K562 (cell line): Measurements from ENCODE around the gene PLCL1. TPM values are rescaled to one million over a fixed set of nuclear protein-coding genes. Genes with fewer than 3 reads are reported as not detected.

Experiments
- ATAC-seq: fragments of 200-7000 bp; cut with Tn5 transposase; 3 replicates; pipeline ENCODE4 v1.9.1; 2020; ENCODE audit warnings: moderate library complexity
- BruUV-seq: library from RNA; stranded (reverse); fragments of 400-500 nt; replicated peaks from 2 replicates; lab custom pipeline; 2021; lab: Mats Ljungman, UMichigan
- CTCF ChIA-PET: fragments of 300-600 bp; formaldehyde crosslinking; extraction: SDS; loops from one replicate; lab custom pipeline; 2021; ENCODE audit warnings: low intra/inter-chr PET ratio; lab: Yijun Ruan, JAX
- POLR2A ChIA-PET: fragments of 300-600, 350-650 bp; sonication (Branson Sonifier 250); formaldehyde crosslinking; extraction: SDS; loops from one replicate; lab custom pipeline; 2021; ENCODE audit warnings: antibody characterized with exemption, inconsistent platforms; lab: Yijun Ruan, JAX
- DNase-seq, 4 experiments: peaks; one replicate each; pipeline versions ENCODE4 v3.0.0 to v3.0.0-alpha.2; 2011 to 2018; ENCODE audit warnings: low spot score in 3 of 4, mixed read lengths in 3 of 4; ENCODE audit errors: extremely low read depth in 1 of 4
- FAIRE-seq: peaks from 2 replicates; lab custom pipeline; 2011; peaks lifted over from hg19 to GRCh38; lab: Jason Lieb, UNC
- H2AFZ ChIP-seq: 2 replicates; pipeline ENCODE4 v1.6.0; 2011; ENCODE audit warnings: low read depth, low read length, control low read depth, inconsistent platforms
- H3K27ac ChIP-seq: fragments of 200-600 bp; 3 replicates; pipeline ENCODE4 v1.8.0; 2011; ENCODE audit warnings: low read depth, mild to moderate bottlenecking, control low read depth, inconsistent platforms, low read length, moderate library complexity, mixed read lengths; ENCODE audit errors: extremely low read depth
- H3K27me3 ChIP-seq, 2 experiments: fragments of 300-600 bp in 1 of 2; 2 replicates in 1 of 2; 3 replicates in 1 of 2; pipeline versions ENCODE4 v1.6.0 to v1.8.0; 2011; ENCODE audit warnings: inconsistent platforms in 2 of 2, low read length in 2 of 2, mild to moderate bottlenecking in 1 of 2, mixed read lengths in 1 of 2, moderate library complexity in 1 of 2; ENCODE audit not compliant: control insufficient read depth in 2 of 2, insufficient read depth in 2 of 2
- H3K36me3 ChIP-seq: fragments of 300-600 bp; 3 replicates; pipeline ENCODE4 v1.8.0; 2011; ENCODE audit warnings: mild to moderate bottlenecking, low read length, inconsistent platforms; ENCODE audit not compliant: control insufficient read depth, insufficient read depth
- H3K4me1 ChIP-seq, 2 experiments: fragments of 200-600 bp in 1 of 2; replicated peaks in 1 of 2; 2 replicates in 1 of 2; 3 replicates in 1 of 2; pipeline versions ENCODE4 v1.5.1 to v1.8.0; 2011; ENCODE audit warnings: inconsistent platforms in 2 of 2, low read length in 2 of 2, mild to moderate bottlenecking in 1 of 2, mixed read lengths in 1 of 2, moderate library complexity in 1 of 2; ENCODE audit not compliant: control insufficient read depth in 2 of 2, insufficient read depth in 2 of 2
- H3K4me2 ChIP-seq: 2 replicates; pipeline ENCODE4 v1.6.1; 2011; ENCODE audit warnings: low read length, control low read depth, inconsistent platforms, mixed read lengths; ENCODE audit not compliant: insufficient read depth
- H3K4me3 ChIP-seq: fragments of 200-600 bp; sonication (generic), shearing (Covaris generic); 2 replicates; pipeline ENCODE4 v1.5.1; 2016; ENCODE audit warnings: control low read depth, inconsistent platforms
- H3K79me2 ChIP-seq: fragments of 200-600 bp; 3 replicates; pipeline ENCODE4 v1.8.0; 2011; ENCODE audit warnings: low read length, inconsistent platforms; ENCODE audit not compliant: control insufficient read depth, insufficient read depth
- H3K9ac ChIP-seq, 2 experiments: 2 replicates each; pipeline versions ENCODE4 v1.6.0 to v1.6.1; 2011; ENCODE audit warnings: low read depth in 2 of 2, low read length in 2 of 2, control low read depth in 1 of 2, inconsistent platforms in 1 of 2, mild to moderate bottlenecking in 1 of 2, mixed read lengths in 1 of 2; ENCODE audit not compliant: insufficient read depth in 1 of 2
- H3K9me1 ChIP-seq: one replicate; pipeline ENCODE4 v1.6.0; 2011; ENCODE audit warnings: inconsistent platforms, mild to moderate bottlenecking, low read length, moderate library complexity; ENCODE audit not compliant: control insufficient read depth, insufficient read depth
- H3K9me3 ChIP-seq: replicated peaks from 2 replicates; pipeline ENCODE4 v1.5.1; 2011; ENCODE audit warnings: low read depth, low read length, inconsistent platforms; ENCODE audit not compliant: control insufficient read depth, insufficient read depth
- H4K20me1 ChIP-seq: replicated peaks from 2 replicates; pipeline ENCODE4 v1.6.1; 2011; ENCODE audit warnings: low read length, inconsistent platforms, mixed read lengths; ENCODE audit not compliant: control insufficient read depth, insufficient read depth
- ELK3 ChIP-seq: fragments of 450-650 bp; formaldehyde crosslinking; IDR thresholded peaks from 2 replicates; pipeline ENCODE4 v1.4.0; 2020; ENCODE audit warnings: mild to moderate bottlenecking
- FOXP4 ChIP-seq: sonication (generic); formaldehyde crosslinking; IDR thresholded peaks from 2 replicates; pipeline ENCODE4 v1.8.0; 2022; ENCODE audit warnings: mild to moderate bottlenecking, missing genetic modification reagents, borderline replicate concordance
- GABPB1 ChIP-seq: sonication (generic); formaldehyde crosslinking; IDR thresholded peaks from 2 replicates; pipeline ENCODE4 v1.8.0; 2022; ENCODE audit warnings: mild to moderate bottlenecking, missing genetic modification reagents
- GTF2A2 ChIP-seq: IDR thresholded peaks from 2 replicates; pipeline ENCODE4 v1.6.1; 2016; ENCODE audit warnings: mild to moderate bottlenecking, missing genetic modification characterization, missing compliant biosample characterization
- IRF1 ChIP-seq: sonication (generic); formaldehyde crosslinking; IDR thresholded peaks from 2 replicates; pipeline ENCODE4 v1.8.0; 2022; ENCODE audit warnings: missing genetic modification reagents, mild to moderate bottlenecking, borderline replicate concordance
- KDM1A ChIP-seq, 2 experiments: fragments of 450-650 bp; IDR thresholded peaks; 2 replicates each; pipeline ENCODE4 v1.6.1; 2016; ENCODE audit warnings: mild to moderate bottlenecking in 2 of 2
- KDM5B ChIP-seq: fragments of 200-600 bp; sonication (generic); IDR thresholded peaks from 2 replicates; pipeline ENCODE4 v1.6.1; 2012; ENCODE audit warnings: low read depth, mild to moderate bottlenecking, moderate library complexity, low read length, control low read depth, inconsistent platforms; ENCODE audit not compliant: insufficient replicate concordance
- MCM3 ChIP-seq: fragments of 450-650 bp; IDR thresholded peaks from 2 replicates; pipeline ENCODE4 v1.6.1; 2016
- MXD1 ChIP-seq: fragments of 250-450 bp; sonication (Bioruptor Pico); IDR thresholded peaks from 2 replicates; pipeline ENCODE4 v1.8.0; 2021; ENCODE audit warnings: borderline replicate concordance, mild to moderate bottlenecking, moderate library complexity; ENCODE audit not compliant: poor library complexity, severe bottlenecking
- PHTF2 ChIP-seq: fragments of 250-450 bp; sonication (Bioruptor Pico); IDR thresholded peaks from 2 replicates; pipeline ENCODE4 v1.5.0; 2021; ENCODE audit warnings: mild to moderate bottlenecking
- POLR2A ChIP-seq: fragments of 450-650 bp; conservative IDR thresholded peaks from 2 replicates; pipeline ENCODE4 v1.6.1; 2016
- POLR2AphosphoS2 ChIP-seq: IDR thresholded peaks from 2 replicates; pipeline ENCODE4 v1.6.1; 2012; ENCODE audit warnings: low read length, improper control_type of control experiment
- STAT5A ChIP-seq: IDR thresholded peaks from 2 replicates; pipeline ENCODE4 v1.6.1; 2012; ENCODE audit warnings: low read length, inconsistent platforms, borderline replicate concordance
- TFE3 ChIP-seq: fragments of 450-650 bp; formaldehyde crosslinking; IDR thresholded peaks from 2 replicates; pipeline ENCODE4 v1.4.0; 2020; ENCODE audit warnings: mild to moderate bottlenecking, mixed read lengths
- THAP7 ChIP-seq: fragments of 250-450 bp; sonication (Bioruptor Pico); IDR thresholded peaks from 2 replicates; pipeline ENCODE4 v1.5.0; 2021
- ZNF57 ChIP-seq: fragments of 450-650 bp; formaldehyde crosslinking; IDR thresholded peaks from 2 replicates; pipeline ENCODE4 v1.4.0; 2020; ENCODE audit warnings: mild to moderate bottlenecking, moderate library complexity
- ZNF766 ChIP-seq: fragments of 200-800 bp; sonication (Bioruptor generic); conservative IDR thresholded peaks from 2 replicates; pipeline ENCODE4 v1.6.1; 2016; ENCODE audit warnings: missing genetic modification characterization, missing compliant biosample characterization
- WGBS: fragments of 100-300 bp; shearing (Covaris generic); methylation state at CpG from one replicate; pipeline ENCODE4 v1.1.6; 2016; ENCODE audit warnings: low coverage, mixed read lengths; ENCODE audit not compliant: insufficient coverage; ENCODE audit errors: missing lambda C conversion rate; 5-methylcytosine and 5-hydroxymethylcytosine counted together
- in situ Hi-C: fragments of 300-500 bp; cut with MboI; formaldehyde crosslinking; loops from 4 replicates; pipeline ENCODE4 v1.15.0; 2018; ENCODE audit warnings: inconsistent platforms, mixed read lengths
- intact Hi-C: fragments of 100-400 bp; cut with micrococcal nuclease; formaldehyde crosslinking; loops from 2 replicates; pipeline ENCODE4 v1.14.2; 2022
- polyA plus RNA-seq, 8 experiments: library from polyadenylated mRNA; depleted of rRNA in 4 of 8; stranded (reverse) in 5 of 8; unstranded in 3 of 8; fragments of >200 nt; fragmentation: Nextera tagmentation in 2 of 8; fragmentation: Illumina TruSeq in 1 of 8; extraction: Ambion mirVana in 2 of 8; extraction: Trizol in 1 of 8; gene quantifications; 2 replicates each; pipeline versions ENCODE4 v1.2.1 to v1.2.3, GENCODE V29; 2011 to 2014; ENCODE audit warnings: inconsistent platforms in 1 of 8, missing spikeins in 1 of 8
- total RNA-seq, 7 experiments: library from RNA; depleted of rRNA in 6 of 7; stranded (reverse); fragments of >200 nt in 6 of 7; fragmentation: Illumina TruSeq in 2 of 7; extraction: Trizol in 2 of 7; gene quantifications; 2 replicates each; pipeline versions ENCODE4 v1.2.1 to v1.2.3, GENCODE V29; 2011 to 2021; ENCODE audit warnings: low replicate concordance in 1 of 7

Gene PLCL1
- total and polyA plus RNA-seq, 9 of the 15 experiments (the other 6 are each of a cell fraction or from before 2014, with no cell fraction given) = 2.0 to 17.7 (median 8.6) TPM

DNA sequence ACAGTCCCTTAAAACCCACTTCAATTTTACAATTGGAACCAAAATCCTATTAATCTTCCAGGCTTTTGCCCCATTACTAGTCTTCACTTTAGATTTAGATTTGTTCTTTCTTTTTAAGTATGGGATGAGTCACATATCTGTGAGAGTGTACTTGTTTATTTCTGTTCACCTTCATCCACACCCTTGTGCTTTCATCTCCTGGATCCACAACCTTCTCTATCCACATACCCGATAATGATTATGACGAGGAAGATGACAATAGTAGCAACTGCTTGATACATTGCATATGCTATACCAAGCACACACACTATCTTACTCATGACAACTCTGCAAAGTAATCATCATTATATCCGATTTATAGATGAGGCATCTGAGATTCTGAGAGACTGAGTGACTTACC lies 297.3 kb downstream of the PLCL1 start:
- intact Hi-C loops (no loop called here), in situ Hi-C loops (no loop called here)
- peaks cover 2 to 13% of the 10 kb centered on the region in 2 experiments; a peak in 3 of 5 replicates for H3K4me1 ChIP-seq
- no peak overlapping the region for H3K27ac ChIP-seq
- no peaks in the 10 kb centered on the region for H3K79me2 ChIP-seq
- no peaks in the 10 kb centered on the region for H3K27me3 ChIP-seq
- no peaks in the 10 kb centered on the region for H4K20me1 ChIP-seq
- CTCF ChIA-PET = no interaction called here
- H3K9me1 ChIP-seq = no peaks in the 10 kb centered on the region
- H3K4me3 ChIP-seq = no peak overlapping the region
- ATAC-seq (no peak), FAIRE-seq (no peak), DNase-seq (no peak)
- no peaks in the 10 kb centered on the region for H3K9me3 ChIP-seq
- H3K9ac ChIP-seq = no peak overlapping the region
- no peak overlapping the region for H2AFZ ChIP-seq
- POLR2A ChIA-PET = no interaction called here
- peaks cover 33% of the 10 kb centered on the region; the same call in 2 of the 3 replicates for H3K36me3 ChIP-seq
- BruUV-seq = no TSS peak
- H3K4me2 ChIP-seq = no peak overlapping the region
- 94% methylated on average over 3 of the region's 3 CpGs for WGBS
- TF ChIP-seq STAT5A (no peak), IRF1 (CRISPR knock-in tag) (no peak), MCM3 (no peak), ZNF766 (CRISPR knock-in tag) (no peak), GTF2A2 (tag) (no peak), POLR2AphosphoS2 (no peak), TFE3 (CRISPR knock-in tag) (no peak), FOXP4 (CRISPR knock-in tag) (no peak), KDM5B (no peak), GABPB1 (CRISPR knock-in tag) (no peak), ELK3 (CRISPR knock-in tag) (no peak), ZNF57 (CRISPR knock-in tag) (no peak), MXD1 (CRISPR knock-in tag) (no peak), POLR2A (no peak), PHTF2 (no peak), THAP7 (CRISPR knock-in tag) (no peak), KDM1A (IDR thresholded peaks at IDR 0.05) (no peak)
